GM23338 (cell line): ENCODE results near the gene RASGRP1. TPM values are rescaled to one million over a fixed set of nuclear protein-coding genes. Genes with fewer than 3 reads are reported as not detected.

Experiments used
- ATAC-seq: fragments of 200-7000 bp; cut with Tn5 transposase; 3 replicates; pipeline ENCODE4 v1.9.1; 2020
- DNase-seq: peaks from one replicate; pipeline ENCODE4 v3.0.0-alpha.2; 2015; ENCODE audit warnings: low spot score
- H2AFZ ChIP-seq: fragments of 200-600 bp; sonication (generic); 2 replicates; pipeline ENCODE4 v1.8.0; 2016; ENCODE audit warnings: antibody characterized with exemption, mild to moderate bottlenecking, moderate library complexity
- H3F3A ChIP-seq: fragments of 200-600 bp; sonication (generic); replicated peaks from 2 replicates; pipeline ENCODE4 v1.8.0; 2017; ENCODE audit warnings: antibody characterized with exemption, mixed run types, low read depth
- H3K27ac ChIP-seq: fragments of 200-600 bp; sonication (generic); 2 replicates; pipeline ENCODE4 v1.6.1; 2016; ENCODE audit warnings: low read depth
- H3K27me3 ChIP-seq: fragments of 200-600 bp; sonication (generic); 2 replicates; pipeline ENCODE4 v1.8.0; 2016; ENCODE audit warnings: mild to moderate bottlenecking, mixed run types, moderate library complexity; ENCODE audit not compliant: insufficient read depth
- H3K36me3 ChIP-seq: fragments of 200-600 bp; sonication (generic); 2 replicates; pipeline ENCODE4 v1.8.0; 2016; ENCODE audit warnings: mild to moderate bottlenecking; ENCODE audit not compliant: insufficient read depth
- H3K4me1 ChIP-seq: fragments of 200-600 bp; sonication (generic); 2 replicates; pipeline ENCODE4 v1.8.0; 2016; ENCODE audit warnings: mild to moderate bottlenecking, moderate library complexity; ENCODE audit not compliant: insufficient read depth
- H3K4me2 ChIP-seq: fragments of 200-600 bp; sonication (generic); 2 replicates; pipeline ENCODE4 v1.7.1; 2017; ENCODE audit warnings: mixed run types
- H3K4me3 ChIP-seq: fragments of 200-600 bp; sonication (generic); 2 replicates; pipeline ENCODE4 v1.6.1; 2016; ENCODE audit warnings: mixed run types
- H3K79me2 ChIP-seq: fragments of 200-600 bp; sonication (generic); replicated peaks from 2 replicates; pipeline ENCODE4 v1.8.0; 2017; ENCODE audit warnings: mild to moderate bottlenecking; ENCODE audit not compliant: insufficient read depth
- H3K9me2 ChIP-seq: fragments of 200-600 bp; sonication (generic); 2 replicates; pipeline ENCODE4 v1.8.0; 2017; ENCODE audit not compliant: insufficient read depth
- H4K20me1 ChIP-seq: fragments of 200-600 bp; sonication (generic); replicated peaks from 2 replicates; pipeline ENCODE4 v1.8.0; 2017; ENCODE audit warnings: mild to moderate bottlenecking; ENCODE audit not compliant: insufficient read depth
- H3K27ac Mint-ChIP-seq: 2 replicates; pipeline ENCODE4 v1.8.0; 2020; ENCODE audit warnings: inconsistent platforms, mild to moderate bottlenecking, moderate library complexity, mixed read lengths
- H3K27me3 Mint-ChIP-seq: 3 replicates; pipeline ENCODE4 v1.8.0; 2022; ENCODE audit warnings: low read depth, mild to moderate bottlenecking, moderate library complexity, mixed read lengths, inconsistent platforms; ENCODE audit not compliant: insufficient read depth, poor library complexity
- H3K36me3 Mint-ChIP-seq: 3 replicates; pipeline ENCODE4 v1.8.0; 2021; ENCODE audit warnings: low read depth, mild to moderate bottlenecking, inconsistent platforms, moderate library complexity, mixed read lengths
- H3K4me1 Mint-ChIP-seq: 3 replicates; pipeline ENCODE4 v1.8.0; 2020; ENCODE audit warnings: mild to moderate bottlenecking, inconsistent platforms, mixed read lengths
- H3K4me3 Mint-ChIP-seq: 3 replicates; pipeline ENCODE4 v1.8.0; 2021; ENCODE audit warnings: moderate library complexity, mild to moderate bottlenecking, inconsistent platforms, mixed read lengths
- H3K9me3 Mint-ChIP-seq: 3 replicates; pipeline ENCODE4 v1.8.0; 2020; ENCODE audit warnings: moderate library complexity, mild to moderate bottlenecking, inconsistent platforms, mixed read lengths
- CREB1 ChIP-seq: fragments of 250-450 bp; sonication (Bioruptor Pico); IDR thresholded peaks from 2 replicates; pipeline ENCODE4 v1.5.0; 2020; ENCODE audit warnings: low read depth, mild to moderate bottlenecking, moderate library complexity
- EZH2 ChIP-seq: fragments of 200-600 bp; sonication (generic); IDR thresholded peaks from one replicate; pipeline ENCODE4 v1.8.0; 2017; ENCODE audit warnings: antibody characterized with exemption, mild to moderate bottlenecking, low read depth; ENCODE audit not compliant: unreplicated experiment
- EZH2phosphoT487 ChIP-seq: fragments of 200-600 bp; sonication (generic); IDR thresholded peaks from one replicate; pipeline ENCODE4 v1.8.1; 2018; ENCODE audit warnings: antibody characterized with exemption; ENCODE audit not compliant: unreplicated experiment
- JUNB ChIP-seq: IDR thresholded peaks from one replicate; pipeline ENCODE4 v1.6.1; 2016; ENCODE audit warnings: antibody characterized with exemption; ENCODE audit not compliant: unreplicated experiment
- ZNF331 ChIP-seq: fragments of 250-450 bp; sonication (Bioruptor Pico); IDR thresholded peaks from 2 replicates; pipeline ENCODE4 v1.5.0; 2020; ENCODE audit warnings: low read depth, mild to moderate bottlenecking, moderate library complexity
- ZNF462 ChIP-seq: fragments of 250-450 bp; sonication (Bioruptor Pico); IDR thresholded peaks from 2 replicates; pipeline ENCODE4 v1.5.0; 2020; ENCODE audit warnings: mild to moderate bottlenecking, moderate library complexity
- polyA plus RNA-seq: library from polyadenylated mRNA; unstranded; fragments of >200 nt; fragmentation: Nextera tagmentation; extraction: Ambion mirVana; gene quantifications from 2 replicates; pipeline ENCODE4 v1.2.1, GENCODE V29; 2016
- total RNA-seq: library from RNA; depleted of rRNA; stranded (reverse); fragments of >200 nt; shearing (Covaris generic); gene quantifications from 2 replicates; pipeline ENCODE4 v1.2.3, GENCODE V29; 2014
- TF ChIP-seq, protein P1 (sequence below): IDR thresholded peaks from one replicate; pipeline ENCODE4 v1.6.1; 2018; ENCODE audit warnings: antibody characterized with exemption; ENCODE audit not compliant: unreplicated experiment
- TF ChIP-seq, protein P2 (sequence below), 2 experiments: fragments of 200-600 bp in 1 of 2; sonication (generic) in 1 of 2; conservative IDR thresholded peaks; 2 replicates each; pipeline versions ENCODE4 v1.5.1 to v1.6.1; 2016 to 2017; ENCODE audit warnings: antibody characterized with exemption in 2 of 2, low read depth in 2 of 2, mild to moderate bottlenecking in 2 of 2, moderate library complexity in 1 of 2

Gene RASGRP1
- total and polyA plus RNA-seq, 2 experiments from 2014 or later = 1.1 to 1.2 TPM

- Histone ChIP-seq H3K36me3 (no peaks in the 10 kb centered on the region), H3K4me3 (no peak overlapping the region), H3F3A (no peaks in the 10 kb centered on the region), H3K4me2 (no peak overlapping the region), H3K79me2 (no peaks in the 10 kb centered on the region), H2AFZ (no peak overlapping the region), H3K27me3 (no peaks in the 10 kb centered on the region), H4K20me1 (no peaks in the 10 kb centered on the region), H3K9me2 (0 out of 2 replicates have a peak, but pooled peaks cover 2% of the 10 kb centered on the region), H3K27ac (no peak overlapping the region), H3K4me1 (peaks cover 10% of the 10 kb centered on the region; the same call in 1 of the 2 replicates)
- no peaks in the 10 kb centered on the region for H3K9me3 Mint-ChIP-seq
- TF ChIP-seq CREB1 (CRISPR knock-in tag) (no peak), ZNF462 (CRISPR knock-in tag) (no peak), EZH2phosphoT487 (no peak), JUNB (no peak), EZH2 (no peak), ZNF331 (CRISPR knock-in tag) (no peak)
- TF ChIP-seq, protein P1, sequence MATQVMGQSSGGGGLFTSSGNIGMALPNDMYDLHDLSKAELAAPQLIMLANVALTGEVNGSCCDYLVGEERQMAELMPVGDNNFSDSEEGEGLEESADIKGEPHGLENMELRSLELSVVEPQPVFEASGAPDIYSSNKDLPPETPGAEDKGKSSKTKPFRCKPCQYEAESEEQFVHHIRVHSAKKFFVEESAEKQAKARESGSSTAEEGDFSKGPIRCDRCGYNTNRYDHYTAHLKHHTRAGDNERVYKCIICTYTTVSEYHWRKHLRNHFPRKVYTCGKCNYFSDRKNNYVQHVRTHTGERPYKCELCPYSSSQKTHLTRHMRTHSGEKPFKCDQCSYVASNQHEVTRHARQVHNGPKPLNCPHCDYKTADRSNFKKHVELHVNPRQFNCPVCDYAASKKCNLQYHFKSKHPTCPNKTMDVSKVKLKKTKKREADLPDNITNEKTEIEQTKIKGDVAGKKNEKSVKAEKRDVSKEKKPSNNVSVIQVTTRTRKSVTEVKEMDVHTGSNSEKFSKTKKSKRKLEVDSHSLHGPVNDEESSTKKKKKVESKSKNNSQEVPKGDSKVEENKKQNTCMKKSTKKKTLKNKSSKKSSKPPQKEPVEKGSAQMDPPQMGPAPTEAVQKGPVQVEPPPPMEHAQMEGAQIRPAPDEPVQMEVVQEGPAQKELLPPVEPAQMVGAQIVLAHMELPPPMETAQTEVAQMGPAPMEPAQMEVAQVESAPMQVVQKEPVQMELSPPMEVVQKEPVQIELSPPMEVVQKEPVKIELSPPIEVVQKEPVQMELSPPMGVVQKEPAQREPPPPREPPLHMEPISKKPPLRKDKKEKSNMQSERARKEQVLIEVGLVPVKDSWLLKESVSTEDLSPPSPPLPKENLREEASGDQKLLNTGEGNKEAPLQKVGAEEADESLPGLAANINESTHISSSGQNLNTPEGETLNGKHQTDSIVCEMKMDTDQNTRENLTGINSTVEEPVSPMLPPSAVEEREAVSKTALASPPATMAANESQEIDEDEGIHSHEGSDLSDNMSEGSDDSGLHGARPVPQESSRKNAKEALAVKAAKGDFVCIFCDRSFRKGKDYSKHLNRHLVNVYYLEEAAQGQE = no peak
- TF ChIP-seq, protein P2, sequence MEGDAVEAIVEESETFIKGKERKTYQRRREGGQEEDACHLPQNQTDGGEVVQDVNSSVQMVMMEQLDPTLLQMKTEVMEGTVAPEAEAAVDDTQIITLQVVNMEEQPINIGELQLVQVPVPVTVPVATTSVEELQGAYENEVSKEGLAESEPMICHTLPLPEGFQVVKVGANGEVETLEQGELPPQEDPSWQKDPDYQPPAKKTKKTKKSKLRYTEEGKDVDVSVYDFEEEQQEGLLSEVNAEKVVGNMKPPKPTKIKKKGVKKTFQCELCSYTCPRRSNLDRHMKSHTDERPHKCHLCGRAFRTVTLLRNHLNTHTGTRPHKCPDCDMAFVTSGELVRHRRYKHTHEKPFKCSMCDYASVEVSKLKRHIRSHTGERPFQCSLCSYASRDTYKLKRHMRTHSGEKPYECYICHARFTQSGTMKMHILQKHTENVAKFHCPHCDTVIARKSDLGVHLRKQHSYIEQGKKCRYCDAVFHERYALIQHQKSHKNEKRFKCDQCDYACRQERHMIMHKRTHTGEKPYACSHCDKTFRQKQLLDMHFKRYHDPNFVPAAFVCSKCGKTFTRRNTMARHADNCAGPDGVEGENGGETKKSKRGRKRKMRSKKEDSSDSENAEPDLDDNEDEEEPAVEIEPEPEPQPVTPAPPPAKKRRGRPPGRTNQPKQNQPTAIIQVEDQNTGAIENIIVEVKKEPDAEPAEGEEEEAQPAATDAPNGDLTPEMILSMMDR (conservative IDR thresholded peaks at IDR 0.05; ENCODE audit: low read depth in 2 of 2) = no peak
- ATAC-seq (no peak), DNase-seq (no peak)
- no peaks in the 10 kb centered on the region for H3K27me3 Mint-ChIP-seq
- H3K4me1 Mint-ChIP-seq = peaks cover 17% of the 10 kb centered on the region; the same call in 2 of the 3 replicates
- H3K4me3 Mint-ChIP-seq = no peak overlapping the region
- H3K36me3 Mint-ChIP-seq = no peaks in the 10 kb centered on the region
- no peak overlapping the region for H3K27ac Mint-ChIP-seq
Measured at GRCh38 chr15:38555686-38556334, 8.8 kb downstream of the RASGRP1 start.
